Small intestine (tissue), 7 donors: Measurements from ENCODE around the gene ZBTB4. TPM values are rescaled to one million over a fixed set of nuclear protein-coding genes. Genes with fewer than 3 reads are reported as not detected.

Experiments
- DNase-seq, 2 donors: peaks; one replicate each; pipeline versions ENCODE4 v3.0.0 to v3.0.0-alpha.2; 2013
- FAIRE-seq: peaks from 2 replicates; lab custom pipeline; 2012; peaks lifted over from hg19 to GRCh38; lab: Jason Lieb, UNC
- H3K27ac ChIP-seq, 3 donors: one replicate each; pipeline ENCODE4 v1.5.1; 2013; ENCODE audit warnings: low read length in 2 of 3, mild to moderate bottlenecking in 2 of 3, control low read depth in 1 of 3, inconsistent platforms in 1 of 3, low read depth in 1 of 3, moderate library complexity in 1 of 3
- H3K27me3 ChIP-seq, 3 donors: one replicate each; pipeline ENCODE4 v1.6.1; 2013; ENCODE audit warnings: low read length in 3 of 3, inconsistent platforms in 1 of 3; ENCODE audit not compliant: control insufficient read depth in 3 of 3, insufficient read depth in 3 of 3
- H3K36me3 ChIP-seq, 3 donors: one replicate each; pipeline ENCODE4 v1.6.1; 2013; ENCODE audit warnings: low read length in 3 of 3, inconsistent platforms in 1 of 3, low read depth in 1 of 3, mild to moderate bottlenecking in 1 of 3, moderate library complexity in 1 of 3; ENCODE audit not compliant: control insufficient read depth in 3 of 3, insufficient read depth in 2 of 3
- H3K4me1 ChIP-seq, 3 donors: one replicate each; pipeline ENCODE4 v1.6.1; 2013; ENCODE audit warnings: low read length in 2 of 3, inconsistent platforms in 1 of 3, low read depth in 1 of 3, mild to moderate bottlenecking in 1 of 3, moderate library complexity in 1 of 3; ENCODE audit not compliant: control insufficient read depth in 3 of 3, insufficient read depth in 2 of 3
- H3K4me3 ChIP-seq, 3 donors: one replicate each; pipeline ENCODE4 v1.5.1; 2013; ENCODE audit warnings: low read length in 3 of 3, control low read depth in 1 of 3, inconsistent platforms in 1 of 3, low read depth in 1 of 3, mild to moderate bottlenecking in 1 of 3, moderate library complexity in 1 of 3
- H3K9me3 ChIP-seq, 2 donors: one replicate each; pipeline ENCODE4 v1.6.1; 2013; ENCODE audit warnings: low read depth in 1 of 2, low read length in 1 of 2; ENCODE audit not compliant: control insufficient read depth in 2 of 2, insufficient read depth in 1 of 2
- WGBS, 3 donors: extraction: QIAGEN DNeasy Blood & Tissue Kit; methylation state at CpG; one replicate each; pipeline ENCODE4 v1.1.7; 2013; 5-methylcytosine and 5-hydroxymethylcytosine counted together
- polyA plus RNA-seq, 4 donors: library from polyadenylated mRNA; stranded (reverse) in 3 of 4; unstranded in 1 of 4; fragments of 200-250 nt in 3 of 4; fragments of 120-200 nt in 1 of 4; gene quantifications; one replicate each; pipeline versions ENCODE4 v1.2.1 to v1.2.3, GENCODE V29; 2013
- donor health status: healthy with polysubstance abuse.
- donor health status: control.
- donor health status: control.
- donor health status: Bipolar disorder and iron deficiency.
- donor health status: healthy.

The ZBTB4 gene
- polyA plus RNA-seq, 4 donors: 7.6 to 76.4 (median 12.4) TPM

DNA sequence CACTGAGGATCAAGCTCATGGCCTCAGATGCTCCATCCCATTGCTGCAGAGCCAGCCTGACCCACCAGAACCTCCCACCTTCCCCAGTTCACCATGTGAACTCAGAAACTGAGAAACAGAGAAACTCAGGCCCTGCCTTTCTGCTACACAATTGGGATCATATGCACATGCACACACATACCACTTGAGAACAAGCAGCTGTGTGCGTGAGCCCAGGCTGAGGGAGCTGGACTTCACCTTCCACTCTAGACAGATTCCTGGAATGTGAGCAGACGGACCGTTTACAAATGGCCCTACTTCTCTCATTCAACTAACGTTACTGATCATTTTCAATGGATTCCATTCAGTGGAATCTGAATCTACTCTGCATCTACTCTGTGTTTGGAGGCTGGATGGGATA lies 55.8 kb downstream of the ZBTB4 start:
- no peaks in the 10 kb centered on the region for H3K4me1 ChIP-seq

DNA sequence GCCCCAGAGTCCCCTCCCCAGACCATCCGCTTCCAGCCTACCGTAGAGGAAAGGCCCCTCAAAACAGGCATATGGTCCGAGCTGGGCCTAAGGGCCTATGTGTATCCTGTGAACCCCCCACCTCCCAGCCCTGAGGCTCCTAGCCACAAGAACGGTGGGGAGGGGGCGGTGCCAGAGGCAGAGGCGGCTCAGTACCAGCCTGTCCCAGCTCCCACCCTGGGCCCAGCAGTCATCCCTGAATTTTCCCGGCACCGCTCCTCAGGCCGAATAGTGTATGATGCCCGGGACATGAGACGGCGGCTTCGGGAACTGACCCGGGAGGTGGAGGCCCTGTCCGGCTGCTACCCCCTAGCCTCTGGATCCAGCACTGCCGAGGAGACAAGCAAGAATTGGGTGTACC lies 58.2 kb downstream of the ZBTB4 start:
- peaks cover 0 to 7% (median 0%) of the 10 kb centered on the region in 3 donors for H3K27me3 ChIP-seq
- FAIRE-seq: no peak
- H3K4me3 ChIP-seq: no peak overlapping the region
- 94 to 96% (median 95%) methylated on average over 16 of the region's 16 CpGs for WGBS, 3 donors
- H3K4me1 ChIP-seq: no peaks in the 10 kb centered on the region
- H3K36me3 ChIP-seq: no peaks in the 10 kb centered on the region
- H3K9me3 ChIP-seq: no peaks in the 10 kb centered on the region
- DNase-seq: no peak
- no peak overlapping the region for H3K27ac ChIP-seq

More for the DNA sequence above, 55.8 kb downstream of the ZBTB4 start:
- Histone ChIP-seq H3K9me3 (no peaks in the 10 kb centered on the region), H3K4me3 (no peak overlapping the region), H3K36me3 (no peaks in the 10 kb centered on the region), H3K27me3 (peaks cover 0 to 7% (median 0%) of the 10 kb centered on the region in 3 donors), H3K27ac (no peak overlapping the region)
- WGBS, 3 donors: 64 to 79% (median 69%) methylated on average over 4 of the region's 4 CpGs
- DNase-seq (no peak), FAIRE-seq (no peak)

DNA sequence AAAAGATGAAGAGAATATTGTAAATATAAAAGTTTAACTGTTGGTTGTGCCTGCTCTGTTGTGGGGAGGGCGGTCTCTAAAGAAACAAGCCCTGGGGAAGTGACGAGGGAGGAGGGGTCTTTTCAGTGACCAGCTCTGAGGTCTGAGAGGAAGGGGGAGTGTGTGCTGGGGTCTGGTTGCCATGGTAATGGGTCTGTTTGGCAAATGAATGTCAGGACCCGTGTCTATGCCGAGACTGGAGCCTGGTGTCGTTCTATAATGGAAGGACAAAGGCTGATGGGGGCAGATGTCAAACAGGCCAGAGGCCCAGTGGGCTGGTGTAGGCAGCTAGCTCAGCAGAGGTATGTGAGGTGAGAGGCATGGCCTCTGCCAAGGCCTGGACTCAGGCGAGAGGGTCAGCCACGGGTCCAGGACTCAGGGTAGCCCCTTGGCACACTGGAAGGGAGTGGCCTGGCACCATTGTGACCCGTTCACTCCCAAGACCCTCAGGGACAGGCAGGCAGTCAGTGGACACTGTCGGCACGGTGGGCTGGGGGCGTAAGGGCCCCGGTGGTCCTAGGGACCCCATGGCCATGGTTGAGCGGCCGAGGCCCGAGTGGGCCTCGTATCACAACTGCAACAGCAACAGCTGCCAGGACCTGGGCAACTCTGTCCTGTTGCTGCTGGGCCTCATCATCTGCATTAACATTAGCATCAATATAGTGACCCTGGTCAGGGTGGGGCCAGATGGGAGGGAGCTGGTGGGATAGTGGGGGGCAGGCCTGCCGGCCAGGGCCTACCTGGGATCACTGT lies 59.4 kb downstream of the ZBTB4 start, which contains the start of gene SPEM1:
SPEM1 (plus strand) TSS at position 506 of the 792 bp plus-strand sequence; CDS start at position 567, 61 bp downstream.
- WGBS, 3 donors: 80 to 84% (median 82%) methylated on average over 17 of the region's 17 CpGs
- DNase-seq (no peak), FAIRE-seq (no peak)
- Histone ChIP-seq H3K36me3 (peaks cover 0 to 2% (median 0%) of the 10 kb centered on the region in 3 donors), H3K9me3 (no peaks in the 10 kb centered on the region), H3K27ac (no peak within 1 kb of the TSS), H3K4me1 (no peaks in the 10 kb centered on the region), H3K27me3 (peaks cover 0 to 7% (median 0%) of the 10 kb centered on the region in 3 donors), H3K4me3 (no peak within 1 kb of the TSS)

DNA sequence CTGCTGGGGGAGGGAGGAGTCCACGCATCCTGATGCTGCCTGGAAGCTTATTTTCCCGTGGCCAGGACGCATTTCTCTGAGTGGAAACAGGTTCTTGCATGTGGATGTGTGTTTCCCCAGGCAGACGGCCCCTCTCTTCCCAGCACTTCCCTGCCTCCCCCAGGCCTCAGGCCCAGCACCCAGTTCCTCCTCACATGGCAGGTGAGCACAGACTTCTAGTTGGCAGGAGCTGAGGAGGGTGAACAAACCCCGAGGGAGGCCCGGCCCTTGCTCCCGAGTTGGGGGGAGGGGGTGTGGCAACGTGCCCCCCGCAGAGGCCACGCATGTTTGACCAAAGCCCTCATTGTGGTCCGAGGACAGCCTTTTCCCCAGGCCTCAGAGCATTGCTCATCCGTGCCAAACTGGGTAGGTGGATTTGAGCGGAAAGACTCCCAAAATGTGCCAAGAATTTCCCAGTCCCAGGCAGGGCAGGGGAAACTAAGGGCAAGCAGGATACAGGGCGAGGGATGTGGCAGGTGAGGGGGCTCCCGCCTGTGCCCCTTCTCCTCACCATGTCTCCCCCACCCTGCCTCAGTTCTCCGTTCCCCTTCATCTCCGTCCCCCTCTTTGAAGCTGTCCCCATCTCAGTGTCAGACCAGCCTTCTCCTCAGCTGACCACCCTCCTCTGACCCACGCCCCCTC lies 60.8 kb downstream of the ZBTB4 start:
- WGBS, 3 donors: 60 to 68% (median 66%) methylated on average over 17 to 18 of the region's 18 CpGs
- peaks cover 0 to 7% (median 0%) of the 10 kb centered on the region in 3 donors for H3K36me3 ChIP-seq
- H3K4me1 ChIP-seq: no peaks in the 10 kb centered on the region
- FAIRE-seq: no peak
- DNase-seq: no peak
- H3K27ac ChIP-seq: no peak overlapping the region
- H3K9me3 ChIP-seq: no peaks in the 10 kb centered on the region
- H3K27me3 ChIP-seq: peaks cover 0 to 7% (median 0%) of the 10 kb centered on the region in 3 donors
- H3K4me3 ChIP-seq: no peak overlapping the region

DNA sequence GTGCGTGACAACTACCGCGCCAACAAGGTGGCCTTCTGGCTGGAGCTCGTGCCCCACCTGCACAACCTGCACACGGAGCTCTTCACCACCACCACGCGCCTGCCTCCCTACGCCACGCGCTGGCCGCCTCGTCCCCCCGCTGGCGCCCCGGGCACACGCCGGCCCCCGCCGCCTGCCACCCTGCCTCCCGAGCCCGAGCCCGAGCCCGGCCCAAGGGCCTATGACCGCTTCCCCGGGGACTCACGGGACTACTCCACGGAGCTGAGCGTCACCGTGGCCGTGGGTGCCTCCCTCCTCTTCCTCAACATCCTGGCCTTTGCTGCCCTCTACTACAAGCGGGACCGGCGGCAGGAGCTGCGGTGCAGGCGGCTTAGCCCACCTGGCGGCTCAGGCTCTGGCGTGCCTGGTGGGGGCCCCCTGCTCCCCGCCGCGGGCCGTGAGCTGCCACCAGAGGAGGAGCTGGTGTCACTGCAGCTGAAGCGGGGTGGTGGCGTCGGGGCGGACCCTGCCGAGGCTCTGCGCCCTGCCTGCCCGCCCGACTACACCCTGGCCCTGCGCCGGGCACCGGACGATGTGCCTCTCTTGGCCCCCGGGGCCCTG lies 62.3 kb downstream of the ZBTB4 start:
- FAIRE-seq (no peak), DNase-seq (no peak)
- H3K27ac ChIP-seq: no peak overlapping the region
- H3K9me3 ChIP-seq: no peaks in the 10 kb centered on the region
- H3K36me3 ChIP-seq: peaks cover 0 to 7% (median 0%) of the 10 kb centered on the region in 3 donors
- H3K4me3 ChIP-seq: no peak overlapping the region
- WGBS, 3 donors: 92 to 93% (median 93%) methylated on average over 42 to 54 of the region's 54 CpGs
- H3K27me3 ChIP-seq: peaks cover 0 to 7% (median 0%) of the 10 kb centered on the region in 3 donors
- no peaks in the 10 kb centered on the region for H3K4me1 ChIP-seq

DNA sequence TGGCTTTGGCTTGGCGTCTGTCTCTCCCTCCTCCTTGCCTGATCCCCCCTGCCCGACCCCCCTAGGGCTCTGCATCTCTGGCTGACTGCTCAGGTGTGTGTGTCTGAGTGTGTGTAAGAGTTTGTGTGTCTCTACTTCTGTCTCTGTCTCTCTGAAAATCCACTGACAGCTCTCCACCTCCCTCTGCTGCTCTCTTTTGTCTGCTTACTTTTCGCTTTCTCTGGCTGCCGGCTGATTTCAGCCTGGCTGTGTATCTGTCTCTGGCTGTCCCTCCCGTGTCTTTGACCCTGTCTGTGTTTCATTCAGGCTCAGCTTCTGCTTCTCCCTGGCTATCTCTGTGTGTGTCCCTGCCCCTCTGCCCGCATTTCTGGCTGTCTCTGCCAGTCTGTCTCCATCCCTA lies 63.1 kb downstream of the ZBTB4 start:
- peaks cover 0 to 7% (median 0%) of the 10 kb centered on the region in 3 donors for H3K36me3 ChIP-seq
- H3K4me3 ChIP-seq: no peak overlapping the region
- H3K27me3 ChIP-seq: peaks cover 0 to 7% (median 0%) of the 10 kb centered on the region in 3 donors
- no peak overlapping the region for H3K27ac ChIP-seq
- 46 to 66% (median 65%) methylated on average over 6 of the region's 6 CpGs for WGBS, 3 donors
- DNase-seq: no peak
- no peaks in the 10 kb centered on the region for H3K4me1 ChIP-seq
- no peaks in the 10 kb centered on the region for H3K9me3 ChIP-seq
- no peak for FAIRE-seq

DNA sequence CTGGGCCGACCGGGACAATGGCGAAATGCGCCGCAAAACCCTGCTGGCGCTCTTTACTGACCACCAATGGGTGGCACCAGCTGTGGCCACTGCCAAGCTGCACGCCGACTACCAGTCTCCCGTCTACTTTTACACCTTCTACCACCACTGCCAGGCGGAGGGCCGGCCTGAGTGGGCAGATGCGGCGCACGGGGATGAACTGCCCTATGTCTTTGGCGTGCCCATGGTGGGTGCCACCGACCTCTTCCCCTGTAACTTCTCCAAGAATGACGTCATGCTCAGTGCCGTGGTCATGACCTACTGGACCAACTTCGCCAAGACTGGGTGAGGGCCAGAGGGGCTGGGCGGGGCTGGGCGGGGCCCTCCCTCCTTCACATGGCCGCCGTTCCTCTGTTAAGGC lies 63.6 kb downstream of the ZBTB4 start:
- Histone ChIP-seq H3K9me3 (no peaks in the 10 kb centered on the region), H3K27me3 (peaks cover 0 to 7% (median 0%) of the 10 kb centered on the region in 3 donors), H3K36me3 (peaks cover 0 to 7% (median 0%) of the 10 kb centered on the region in 3 donors), H3K27ac (no peak overlapping the region), H3K4me1 (no peaks in the 10 kb centered on the region), H3K4me3 (no peak overlapping the region)
- 67 to 87% (median 80%) methylated on average over 20 to 23 of the region's 23 CpGs for WGBS, 3 donors
- DNase-seq (no peak), FAIRE-seq (no peak)

DNA sequence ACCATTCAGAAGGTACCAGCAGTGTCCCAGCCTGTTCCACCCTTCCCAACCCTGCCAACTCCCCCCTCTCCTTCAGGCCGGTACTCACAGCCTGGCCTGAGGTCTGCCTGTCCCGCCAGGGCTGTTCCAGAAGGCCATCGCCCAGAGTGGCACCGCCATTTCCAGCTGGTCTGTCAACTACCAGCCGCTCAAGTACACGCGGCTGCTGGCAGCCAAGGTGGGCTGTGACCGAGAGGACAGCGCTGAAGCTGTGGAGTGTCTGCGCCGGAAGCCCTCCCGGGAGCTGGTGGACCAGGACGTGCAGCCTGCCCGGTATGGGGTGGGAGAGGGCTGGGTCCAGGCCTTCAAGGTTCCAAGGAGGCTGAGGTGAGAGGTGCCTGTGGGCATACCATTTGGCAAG lies 64.6 kb downstream of the ZBTB4 start:
- Histone ChIP-seq H3K4me1 (no peaks in the 10 kb centered on the region), H3K9me3 (no peaks in the 10 kb centered on the region), H3K36me3 (peaks cover 0 to 12% (median 0%) of the 10 kb centered on the region in 3 donors), H3K27me3 (peaks cover 0 to 12% (median 0%) of the 10 kb centered on the region in 3 donors), H3K27ac (no peak overlapping the region), H3K4me3 (no peak overlapping the region)
- DNase-seq: no peak
- FAIRE-seq: no peak
- 81 to 84% (median 82%) methylated on average over 14 of the region's 14 CpGs for WGBS, 3 donors
